Choroid plexus epithelial cell (primary cell): ENCODE results near the gene CCDC152.
"Not testable (repeated sequence)": the region's sequence is repeated elsewhere in the genome, so short reads cannot be mapped to it uniquely, and the experiment has no call there.

Experiments
- DNase-seq: peaks from one replicate; pipeline ENCODE4 v3.0.0-alpha.2; 2010; ENCODE audit warnings: low read depth
- H3K4me3 ChIP-seq: 2 replicates; pipeline ENCODE4 v1.5.1; 2011; ENCODE audit warnings: low read depth, mild to moderate bottlenecking, control low read depth, low read length, moderate library complexity
- TF ChIP-seq, protein P1 (sequence below): conservative IDR thresholded peaks from 2 replicates; pipeline ENCODE4 v1.5.1; 2011; ENCODE audit warnings: low read depth, mild to moderate bottlenecking, control low read depth, inconsistent platforms, low read length, moderate library complexity

CCDC152 gene

DNA sequence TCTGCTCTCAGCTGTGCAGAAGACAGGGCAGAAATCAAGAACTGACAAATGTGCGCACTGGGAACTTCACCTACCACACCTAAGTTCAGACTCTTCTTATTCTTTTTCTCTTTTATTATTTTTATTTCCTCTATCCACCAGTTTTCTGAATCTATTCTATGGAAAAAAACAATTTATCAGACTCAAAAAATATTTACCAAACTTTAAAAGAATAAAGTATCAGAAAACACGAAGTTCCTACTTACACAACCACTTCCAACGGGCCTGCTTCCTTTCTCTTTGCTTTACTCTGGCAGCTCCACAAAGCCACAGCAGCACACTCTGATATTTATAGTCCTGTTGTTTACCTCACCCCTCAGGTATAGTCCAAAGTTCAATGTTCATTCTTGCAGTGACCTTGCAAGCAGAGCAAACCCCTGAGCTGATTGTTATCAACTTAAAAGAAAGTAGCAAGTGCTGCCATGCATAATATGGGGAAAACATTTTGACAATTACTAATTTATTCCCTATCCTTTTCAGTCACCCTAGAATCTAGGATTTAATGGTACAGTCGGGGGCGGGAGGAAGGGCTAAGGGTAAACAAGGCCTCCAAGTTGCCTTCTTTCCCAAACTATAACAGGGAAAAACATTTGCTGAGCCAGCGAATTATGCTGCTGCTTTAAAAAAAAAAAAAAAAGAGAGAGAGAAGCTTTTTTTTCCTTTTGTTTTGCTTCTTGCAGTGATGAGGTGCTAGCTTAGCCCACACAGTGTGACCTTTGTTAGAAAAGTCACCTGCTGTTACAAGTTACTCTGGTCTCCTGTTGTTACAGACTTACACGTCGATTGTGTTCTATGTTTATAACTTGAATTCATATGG, 55.2 kb downstream of the CCDC152 start, which contains the start of gene SELENOP:
Gene SELENOP, minus strand, starts transcription at position 302 of the 856 bp plus-strand sequence. CDS start 3,539 bp downstream, outside the sequence.
- DNase-seq, result peak; percentile 84
- H3K4me3 ChIP-seq, result peak within 1 kb of the TSS; percentile 32
- TF ChIP-seq, protein P1, sequence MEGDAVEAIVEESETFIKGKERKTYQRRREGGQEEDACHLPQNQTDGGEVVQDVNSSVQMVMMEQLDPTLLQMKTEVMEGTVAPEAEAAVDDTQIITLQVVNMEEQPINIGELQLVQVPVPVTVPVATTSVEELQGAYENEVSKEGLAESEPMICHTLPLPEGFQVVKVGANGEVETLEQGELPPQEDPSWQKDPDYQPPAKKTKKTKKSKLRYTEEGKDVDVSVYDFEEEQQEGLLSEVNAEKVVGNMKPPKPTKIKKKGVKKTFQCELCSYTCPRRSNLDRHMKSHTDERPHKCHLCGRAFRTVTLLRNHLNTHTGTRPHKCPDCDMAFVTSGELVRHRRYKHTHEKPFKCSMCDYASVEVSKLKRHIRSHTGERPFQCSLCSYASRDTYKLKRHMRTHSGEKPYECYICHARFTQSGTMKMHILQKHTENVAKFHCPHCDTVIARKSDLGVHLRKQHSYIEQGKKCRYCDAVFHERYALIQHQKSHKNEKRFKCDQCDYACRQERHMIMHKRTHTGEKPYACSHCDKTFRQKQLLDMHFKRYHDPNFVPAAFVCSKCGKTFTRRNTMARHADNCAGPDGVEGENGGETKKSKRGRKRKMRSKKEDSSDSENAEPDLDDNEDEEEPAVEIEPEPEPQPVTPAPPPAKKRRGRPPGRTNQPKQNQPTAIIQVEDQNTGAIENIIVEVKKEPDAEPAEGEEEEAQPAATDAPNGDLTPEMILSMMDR, result no peak

DNA sequence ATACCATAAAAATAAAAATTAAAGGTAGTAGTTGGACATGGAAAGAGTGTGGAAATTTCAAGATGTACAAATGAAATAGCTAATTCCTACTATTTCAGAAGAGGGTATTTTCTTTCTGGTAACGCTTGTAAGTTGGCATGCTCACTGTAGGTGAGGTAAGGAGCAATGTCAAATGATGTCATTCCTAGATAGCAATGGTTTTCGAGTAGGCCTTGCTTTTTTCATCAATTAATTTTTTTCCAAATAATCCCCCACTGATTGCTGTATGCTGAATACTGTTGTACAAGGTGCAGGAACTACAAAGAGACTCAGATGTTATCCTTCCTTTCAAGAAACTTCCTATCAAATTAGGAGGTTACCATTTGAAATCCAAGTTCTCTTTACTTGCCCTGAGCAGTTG, 56.0 kb downstream of the CCDC152 start:
- TF ChIP-seq, protein P1, result no peak

DNA sequence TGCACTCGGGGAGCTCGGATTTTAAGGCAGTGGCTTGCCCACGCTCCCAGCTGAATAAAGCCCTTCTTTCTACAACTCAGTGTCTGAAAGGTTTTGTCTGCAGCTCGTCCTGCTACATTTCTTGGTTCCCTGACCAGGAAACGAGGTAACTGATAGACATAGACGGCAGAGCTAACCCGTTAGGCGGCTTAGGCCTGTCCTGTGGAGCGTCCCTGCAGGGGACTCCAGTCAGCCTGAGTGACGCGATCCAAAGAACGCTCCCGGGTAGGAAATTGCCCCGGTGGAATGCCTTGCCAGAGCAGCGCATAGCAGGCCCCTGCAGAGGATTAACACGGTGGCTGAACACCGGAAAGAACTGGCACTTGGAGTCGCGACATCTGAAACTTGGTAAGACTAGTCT, 56.9 kb downstream of the CCDC152 start:
- no peak for DNase-seq
- TF ChIP-seq, protein P1, result no peak
- H3K4me3 ChIP-seq, result no peak overlapping the region

More for the DNA sequence above, 56.0 kb downstream of the CCDC152 start:
- no peak overlapping the region for H3K4me3 ChIP-seq
- no peak for DNase-seq

DNA sequence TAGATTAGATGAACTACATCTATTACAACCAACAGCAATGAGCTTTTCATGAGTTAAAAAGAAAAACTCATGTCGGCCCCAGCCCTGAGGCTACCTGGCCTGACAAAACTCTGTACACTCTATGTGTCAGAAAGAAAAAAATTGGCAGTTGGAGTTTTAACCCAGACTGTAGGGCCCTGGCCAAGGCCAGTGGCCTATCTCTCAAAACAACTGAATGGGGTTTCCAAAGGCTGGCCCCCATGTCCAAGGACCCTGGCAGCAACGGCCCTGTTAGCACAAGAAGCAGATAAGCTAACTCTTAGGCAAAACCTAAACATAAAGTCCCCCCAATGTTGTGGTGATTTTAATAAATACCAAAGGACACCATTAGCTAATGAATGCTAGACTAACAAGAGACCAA, 59.9 kb downstream of the CCDC152 start:
- not testable (repeated sequence) for DNase-seq, H3K4me3 ChIP-seq

DNA sequence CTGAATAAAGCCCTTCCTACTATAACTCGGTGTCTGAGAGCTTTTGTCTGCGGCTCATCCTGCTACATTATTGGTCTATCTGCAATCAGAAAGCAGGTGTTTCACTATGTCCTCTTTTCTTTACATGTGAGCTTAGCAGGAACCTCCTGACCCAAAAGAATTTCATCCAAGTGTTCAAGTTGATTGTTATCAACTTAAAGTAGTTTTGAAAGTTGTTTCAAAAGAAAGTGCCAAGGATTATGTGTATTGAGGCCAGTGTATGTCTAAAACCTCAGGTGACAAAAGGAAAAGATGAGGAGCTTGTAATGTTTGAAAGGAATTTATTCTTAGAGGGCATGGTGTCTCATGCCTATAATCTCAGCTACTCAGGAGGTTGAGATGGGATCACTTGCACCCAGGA, 63.1 kb downstream of the CCDC152 start:
- no peak for DNase-seq
- H3K4me3 ChIP-seq, result no peak overlapping the region
- TF ChIP-seq, protein P1, result no peak

DNA sequence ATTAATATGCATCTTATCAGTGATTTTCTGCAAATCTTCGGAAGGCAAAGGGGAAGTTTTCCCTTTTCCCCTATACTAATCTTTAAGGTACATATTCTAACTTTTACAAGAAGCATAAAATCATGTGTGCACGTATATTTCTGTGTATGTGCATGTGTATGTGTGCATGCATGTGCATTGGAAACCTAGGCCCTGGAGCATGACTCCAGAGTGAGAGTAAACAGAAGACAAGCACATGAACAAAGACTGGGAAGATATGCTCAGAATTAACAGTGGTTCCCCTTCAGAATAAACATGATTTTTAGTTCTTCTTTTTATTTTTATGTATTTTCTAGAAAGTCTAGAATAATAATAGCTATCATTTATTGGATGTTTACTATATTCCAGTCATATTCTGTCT, 65.9 kb downstream of the CCDC152 start:
- TF ChIP-seq, protein P1, result no peak
- no peak overlapping the region for H3K4me3 ChIP-seq
- no peak for DNase-seq

DNA sequence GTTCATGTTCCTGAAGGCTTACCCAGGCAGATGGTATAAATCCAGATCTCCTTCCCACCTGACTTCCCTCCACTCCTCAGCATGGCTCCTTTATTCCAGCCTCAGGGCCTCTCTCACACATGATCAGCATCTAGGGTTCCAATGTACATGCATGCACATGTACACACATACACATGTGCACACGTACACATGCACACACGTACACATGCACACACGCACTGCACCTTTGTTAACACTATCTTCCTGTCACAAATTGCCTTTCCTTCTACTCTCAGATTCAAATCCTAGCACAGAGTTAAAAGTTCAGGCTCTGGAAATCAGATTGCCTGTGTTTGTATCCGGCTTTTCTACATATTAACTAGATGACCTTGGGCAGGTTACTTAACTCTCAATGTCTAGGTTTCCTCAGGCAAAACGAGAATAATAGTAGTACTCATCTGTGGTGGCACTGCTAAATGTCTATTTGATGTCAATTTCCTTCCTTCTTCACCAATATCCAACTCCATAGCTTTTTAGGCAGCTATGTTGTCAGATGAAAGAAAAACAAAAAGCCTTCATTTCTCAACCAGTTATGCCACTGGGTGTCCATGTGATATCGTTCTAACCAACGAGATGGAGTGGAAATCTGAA, 67.8 kb downstream of the CCDC152 start:
- no peak overlapping the region for H3K4me3 ChIP-seq
- DNase-seq, result no peak
- TF ChIP-seq, protein P1, result no peak
